Measurements from ENCODE around the gene F13B.
"Not testable (repeated sequence)": the region's sequence is repeated elsewhere in the genome, so short reads cannot be mapped to it uniquely, and the experiment has no call there.

F13B gene, protein sequence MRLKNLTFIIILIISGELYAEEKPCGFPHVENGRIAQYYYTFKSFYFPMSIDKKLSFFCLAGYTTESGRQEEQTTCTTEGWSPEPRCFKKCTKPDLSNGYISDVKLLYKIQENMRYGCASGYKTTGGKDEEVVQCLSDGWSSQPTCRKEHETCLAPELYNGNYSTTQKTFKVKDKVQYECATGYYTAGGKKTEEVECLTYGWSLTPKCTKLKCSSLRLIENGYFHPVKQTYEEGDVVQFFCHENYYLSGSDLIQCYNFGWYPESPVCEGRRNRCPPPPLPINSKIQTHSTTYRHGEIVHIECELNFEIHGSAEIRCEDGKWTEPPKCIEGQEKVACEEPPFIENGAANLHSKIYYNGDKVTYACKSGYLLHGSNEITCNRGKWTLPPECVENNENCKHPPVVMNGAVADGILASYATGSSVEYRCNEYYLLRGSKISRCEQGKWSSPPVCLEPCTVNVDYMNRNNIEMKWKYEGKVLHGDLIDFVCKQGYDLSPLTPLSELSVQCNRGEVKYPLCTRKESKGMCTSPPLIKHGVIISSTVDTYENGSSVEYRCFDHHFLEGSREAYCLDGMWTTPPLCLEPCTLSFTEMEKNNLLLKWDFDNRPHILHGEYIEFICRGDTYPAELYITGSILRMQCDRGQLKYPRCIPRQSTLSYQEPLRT

GRCh38 chr1:197066719-197067456, at the start of gene F13B:
Gene F13B (minus strand): TSS chr1:197067260. CDS start chr1:197067223, 37 bp downstream.
- no peak for DNase-seq (ENCODE audit: low read depth)

- DNase-seq (ENCODE audit: low read depth): no peak
Observed at GRCh38 chr1:197116156-197116555, 49.1 kb upstream of the F13B start.

- DNase-seq (ENCODE audit: low read depth): no peak
Observed at GRCh38 chr1:197106869-197107268, 39.8 kb upstream of the F13B start.

- no peak for DNase-seq (ENCODE audit: low read depth)
Observed at GRCh38 chr1:197103300-197103699, 36.2 kb upstream of the F13B start.

GRCh38 chr1:197101978-197102377, 34.9 kb upstream of the F13B start:
- DNase-seq (ENCODE audit: low read depth): no peak

- DNase-seq (ENCODE audit: low read depth): no peak
Observed at GRCh38 chr1:197100677-197101076, 33.6 kb upstream of the F13B start.

- no peak for DNase-seq (ENCODE audit: low read depth)
Observed at GRCh38 chr1:197099444-197099843, 32.4 kb upstream of the F13B start.

DNA sequence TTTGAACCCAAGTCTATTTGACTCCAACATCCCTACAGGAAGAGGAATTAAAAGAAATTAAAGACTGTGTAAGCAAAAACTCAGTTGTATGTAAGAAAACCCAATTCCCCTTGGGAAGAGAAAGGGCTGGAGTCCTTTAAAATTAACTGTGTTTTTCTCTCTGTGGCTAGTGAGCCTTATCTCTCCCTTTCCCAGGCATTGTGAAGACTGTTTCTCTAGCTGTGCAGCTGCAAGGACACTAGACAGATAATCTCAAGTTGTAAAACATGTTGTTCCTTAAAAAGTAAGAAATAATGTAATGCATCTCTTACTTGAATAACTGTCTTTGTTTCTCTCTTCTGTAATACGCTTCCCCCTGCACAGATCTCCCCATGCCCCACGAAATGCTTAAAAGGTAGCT, 29.9 kb upstream of the F13B start:
- not testable (repeated sequence) for DNase-seq (ENCODE audit: low read depth)

- DNase-seq (ENCODE audit: low read depth): no peak
Observed at GRCh38 chr1:197096137-197096536, 29.1 kb upstream of the F13B start.

DNA sequence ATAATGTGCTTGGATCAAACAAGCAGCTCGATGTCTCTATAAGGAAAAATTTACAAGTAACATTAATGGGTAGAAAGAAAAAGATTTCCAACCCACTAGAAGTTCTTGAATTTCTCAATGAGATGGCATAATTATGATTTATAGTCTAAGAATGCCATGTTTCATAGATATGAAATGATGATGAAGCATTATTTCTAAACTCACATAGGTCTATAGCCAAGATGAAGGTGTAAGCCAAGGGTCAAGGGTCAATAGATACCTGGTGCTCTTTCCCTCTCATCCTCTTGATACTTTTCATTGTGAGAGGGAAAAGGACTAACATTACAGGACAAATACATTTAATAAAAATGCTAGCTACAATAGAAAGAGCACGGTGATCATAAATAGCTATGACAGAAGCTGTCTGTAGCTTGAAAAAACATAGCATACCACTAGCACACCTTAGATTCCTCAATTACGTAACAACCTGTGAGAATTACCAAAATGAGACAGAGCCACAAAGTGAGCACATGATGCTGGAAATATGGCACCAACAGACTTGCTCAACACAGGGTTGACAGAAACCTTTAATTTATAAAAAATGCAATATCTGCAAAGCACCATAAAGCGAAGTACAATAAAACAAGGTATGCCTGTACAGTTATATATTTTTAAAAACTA, 26.3 kb upstream of the F13B start:
- no peak for DNase-seq (ENCODE audit: low read depth)

DNA sequence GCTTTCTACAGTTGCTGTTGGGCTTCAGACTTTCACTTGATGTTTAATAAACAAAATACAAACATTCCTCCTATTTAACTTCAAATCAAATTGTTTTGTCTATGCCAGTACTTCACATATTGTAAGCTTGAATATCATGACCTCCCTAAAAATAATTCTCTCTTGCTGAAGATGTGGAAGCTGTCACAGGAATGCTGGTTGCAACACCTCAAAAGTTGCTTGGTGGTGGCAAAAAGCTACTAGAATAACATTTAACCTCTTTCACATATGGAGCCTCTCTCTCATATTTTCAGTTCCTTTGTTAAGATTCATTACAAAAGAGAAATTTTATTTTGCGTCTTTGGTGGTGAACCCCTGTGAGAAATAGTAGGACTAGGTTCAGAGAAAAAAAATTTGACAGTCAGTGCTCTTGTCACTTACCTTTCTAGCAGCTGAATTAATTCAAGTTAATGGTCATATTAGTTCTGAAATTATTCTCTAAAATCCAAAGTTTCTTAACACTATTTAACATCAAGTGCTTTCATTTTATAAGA, 25.5 kb upstream of the F13B start:
- no peak for DNase-seq (ENCODE audit: low read depth)

GRCh38 chr1:197083474-197083873, 16.4 kb upstream of the F13B start:
- no peak for DNase-seq (ENCODE audit: low read depth)

- DNase-seq (ENCODE audit: low read depth): no peak
Observed at GRCh38 chr1:197081117-197081753, 14.2 kb upstream of the F13B start.

- DNase-seq (ENCODE audit: low read depth): no peak
Observed at GRCh38 chr1:197080323-197080722, 13.3 kb upstream of the F13B start.

DNA sequence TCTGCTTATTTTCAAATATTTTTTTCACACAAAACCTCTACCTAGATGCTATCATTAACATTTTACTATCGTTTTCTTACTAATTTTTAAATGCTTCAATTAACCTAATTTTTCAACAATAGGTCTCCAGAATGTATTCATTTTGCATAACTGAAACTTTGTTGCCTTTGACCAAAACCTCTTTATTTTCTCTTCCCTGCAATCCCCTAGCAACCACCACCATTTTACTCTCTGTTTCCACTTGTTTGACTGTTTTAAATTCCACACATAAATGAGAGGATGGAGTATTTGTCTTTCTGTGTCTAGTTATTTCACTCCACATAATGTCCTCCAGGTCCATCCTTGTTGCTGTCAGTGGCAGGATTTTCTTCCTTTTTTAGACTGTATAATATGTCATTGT, 9.5 kb upstream of the F13B start:
- DNase-seq (ENCODE audit: low read depth): no peak

- DNase-seq (ENCODE audit: low read depth): no peak
Observed at GRCh38 chr1:197073978-197074377, 6.9 kb upstream of the F13B start.

DNA sequence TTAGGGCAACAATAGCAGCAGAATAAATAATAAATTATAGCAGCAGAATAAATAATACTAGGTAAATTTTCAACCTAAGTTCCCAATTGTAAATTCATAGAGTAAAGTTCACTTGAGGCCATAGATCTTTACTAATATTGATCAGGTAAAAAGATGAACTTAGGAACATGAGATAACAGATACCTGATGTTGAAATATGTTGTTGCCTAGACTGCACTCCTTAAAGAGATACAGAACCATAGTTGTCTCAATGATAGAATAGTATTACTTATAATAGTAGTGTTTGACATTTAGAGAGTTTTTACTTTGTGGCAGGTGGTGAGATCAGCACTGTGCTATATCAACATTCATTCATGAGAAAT, 378 bp upstream of the F13B start:
- no peak for DNase-seq (ENCODE audit: low read depth)

DNA sequence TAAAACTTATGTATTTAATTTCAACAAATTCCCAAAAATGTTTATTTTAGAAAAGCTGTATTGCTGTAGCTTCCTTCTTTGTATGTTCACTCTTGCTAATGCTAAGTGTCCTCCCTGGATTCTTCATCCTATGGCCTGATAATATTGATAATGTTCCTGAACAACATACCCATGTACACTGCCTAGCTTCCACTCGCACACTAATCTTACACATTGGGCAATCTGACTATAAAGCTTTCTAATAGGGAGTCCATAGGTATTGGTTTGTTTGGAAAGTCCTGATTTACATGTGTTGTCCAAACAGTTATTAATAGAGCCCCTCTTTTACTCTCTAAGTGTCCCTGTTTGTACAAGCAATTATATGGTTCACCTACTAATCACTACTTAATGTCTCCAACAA, 783 bp downstream of the F13B start:
- DNase-seq (ENCODE audit: low read depth): no peak

DNA sequence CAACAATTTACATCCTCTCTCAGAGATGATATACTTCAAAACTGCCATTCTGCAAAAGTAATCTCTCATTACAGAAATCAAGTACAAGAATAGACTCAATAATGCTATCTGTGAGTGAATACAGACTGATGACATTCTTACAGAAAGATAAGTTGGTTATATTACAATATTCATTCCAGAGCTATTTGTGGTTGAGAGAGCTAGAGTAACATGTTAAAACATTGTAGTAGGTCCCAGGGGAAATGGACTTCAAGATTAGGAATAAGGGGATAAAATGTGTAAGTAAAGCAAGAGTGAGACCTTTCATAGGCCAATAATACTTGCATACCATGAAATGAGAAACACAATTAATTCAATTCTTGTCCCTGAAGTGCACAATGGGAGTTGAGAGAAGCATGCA, 1.5 kb downstream of the F13B start:
- no peak for DNase-seq (ENCODE audit: low read depth)

DNA sequence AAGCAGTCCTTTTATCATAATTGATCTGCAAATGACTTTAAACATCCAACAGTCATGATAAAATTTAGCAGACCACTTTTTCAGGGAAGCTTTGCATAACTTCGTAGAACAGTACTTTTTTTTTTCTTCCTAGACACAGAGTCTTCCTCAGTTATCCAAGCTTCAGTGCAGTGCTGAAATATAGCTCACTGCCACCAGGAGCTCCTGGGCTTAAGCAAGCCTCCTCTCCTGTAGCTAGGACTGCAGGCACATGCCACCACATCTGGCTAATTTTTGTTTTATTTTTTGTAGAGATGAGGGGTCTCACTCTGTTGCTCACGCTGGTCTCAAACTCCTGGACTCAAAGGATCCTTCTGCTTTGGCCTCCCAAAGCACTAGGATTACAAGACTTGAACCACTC, 3.8 kb downstream of the F13B start:
- DNase-seq (ENCODE audit: low read depth): no peak

DNA sequence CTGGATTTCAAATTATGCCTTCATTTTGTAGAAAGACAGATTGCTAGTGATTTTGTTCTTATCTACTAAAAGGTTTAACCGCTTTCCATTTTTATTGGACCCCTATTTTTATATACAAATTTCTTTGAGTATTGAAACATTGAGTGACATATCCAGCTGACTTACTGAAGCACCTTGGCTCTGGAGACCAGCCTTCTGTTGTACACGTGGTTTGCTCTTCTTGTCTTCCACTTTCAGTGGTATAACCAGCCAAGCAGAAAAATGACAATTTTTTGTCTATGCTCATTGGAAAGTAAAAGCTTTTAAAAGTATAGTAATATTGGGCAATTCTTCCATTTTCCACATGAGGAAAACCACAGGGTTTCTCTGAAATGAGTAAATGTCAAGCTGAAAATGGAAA, 4.4 kb downstream of the F13B start:
- DNase-seq (ENCODE audit: low read depth): no peak

- no peak for DNase-seq (ENCODE audit: low read depth)
Observed at GRCh38 chr1:197049100-197049499, 18.0 kb downstream of the F13B start.
